HG03565 (cell line): ENCODE results near the gene ASF1B.

Experiments
- ATAC-seq: cut with Tn5 transposase; IDR thresholded peaks from one replicate; pipeline ENCODE4 v1.9.1; 2021; ENCODE audit warnings: mild to moderate bottlenecking, moderate library complexity; ENCODE audit not compliant: unreplicated experiment

Gene ASF1B

DNA sequence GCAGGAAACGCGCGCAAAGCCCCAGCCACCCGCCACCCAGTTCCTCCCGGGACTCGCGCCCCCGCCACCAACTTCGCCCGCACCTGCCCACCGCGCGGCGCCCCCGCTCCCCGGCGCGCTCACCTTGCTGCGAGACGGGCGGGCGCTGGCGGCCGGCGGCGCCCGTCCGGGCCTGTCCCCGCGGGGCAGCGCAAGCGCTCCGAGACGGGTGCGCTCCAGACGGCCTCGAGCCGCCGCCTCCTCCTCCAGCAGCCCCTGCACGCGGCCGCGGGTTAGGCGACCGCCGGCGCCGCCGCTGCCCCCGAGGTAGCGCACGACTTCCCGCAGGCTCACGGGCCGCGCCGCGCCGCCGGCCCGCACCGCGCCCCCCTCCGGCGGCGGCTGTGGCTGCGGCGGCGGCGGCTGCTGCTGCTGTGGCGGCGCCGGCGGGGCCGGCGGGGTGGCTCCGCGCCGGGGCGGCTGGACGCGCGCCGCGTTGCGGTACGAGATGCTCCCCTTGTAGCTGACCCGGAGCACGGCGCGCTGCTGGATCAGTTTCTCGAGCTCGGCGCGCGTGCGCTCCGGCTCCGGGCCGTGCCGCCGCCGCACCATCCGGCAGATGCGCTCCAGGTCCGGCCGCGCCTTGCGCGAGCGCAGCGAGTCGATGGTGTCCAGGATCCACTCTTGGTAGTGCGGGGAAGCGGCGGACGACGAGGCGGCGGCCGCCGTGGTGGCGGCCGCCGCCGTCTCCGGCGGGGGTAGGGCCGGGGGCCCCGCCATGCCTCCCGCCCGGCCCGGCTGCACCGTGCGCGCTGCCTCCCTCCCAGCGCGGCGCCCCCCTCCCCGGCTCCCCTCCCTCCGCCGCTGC is 46.5 kb downstream of the ASF1B start:
- ATAC-seq = no peak

DNA sequence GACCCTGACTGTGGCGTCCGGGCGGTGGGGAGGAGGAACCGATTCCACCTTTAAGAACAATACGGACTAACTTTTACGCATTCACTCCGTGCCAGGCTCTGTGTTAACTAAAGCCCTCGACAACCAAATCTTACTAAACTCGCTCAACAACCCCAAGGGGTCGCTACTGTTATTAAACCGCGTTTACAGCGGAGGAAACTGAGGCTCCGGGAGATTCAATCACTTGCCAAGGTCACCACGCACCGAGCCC is 47.1 kb downstream of the ASF1B start:
- ATAC-seq = no peak

DNA sequence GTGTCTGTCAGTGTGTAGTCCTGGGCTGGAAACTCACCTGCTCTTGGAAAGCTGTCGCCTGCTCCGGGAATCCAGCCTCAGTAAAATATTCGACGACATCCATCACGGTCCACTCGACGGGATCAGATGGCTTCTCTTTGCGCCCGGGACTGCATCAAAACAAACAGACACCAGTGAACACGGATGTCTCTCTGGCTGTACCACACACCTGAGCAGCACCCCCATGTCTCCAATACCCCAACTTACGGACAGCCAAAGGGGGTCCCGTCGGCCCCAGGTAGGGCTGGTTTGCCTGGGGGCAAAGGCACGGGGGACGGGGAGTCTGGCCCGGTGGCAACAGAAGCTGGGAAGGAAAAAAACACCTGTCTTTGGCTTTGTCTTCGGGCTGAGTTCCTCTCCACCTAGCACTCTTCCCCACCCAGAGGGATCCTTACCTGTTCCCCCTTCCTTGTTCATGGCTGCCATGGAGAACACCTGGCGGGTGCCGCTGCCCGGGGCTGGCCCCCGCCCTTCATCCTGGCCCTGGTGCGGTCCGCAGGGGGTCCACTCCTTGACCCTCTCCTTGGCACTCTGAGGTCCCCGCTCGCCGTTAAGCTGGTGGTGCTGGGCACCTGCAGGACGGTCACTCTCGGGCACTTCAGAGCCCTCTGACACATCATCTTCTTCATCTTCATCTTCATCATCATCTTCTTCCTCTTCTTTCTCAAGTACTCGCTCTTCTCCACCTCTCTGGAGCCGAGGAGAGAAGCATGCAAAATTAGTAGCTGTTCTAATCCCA is 47.6 kb downstream of the ASF1B start:
- no peak for ATAC-seq

DNA sequence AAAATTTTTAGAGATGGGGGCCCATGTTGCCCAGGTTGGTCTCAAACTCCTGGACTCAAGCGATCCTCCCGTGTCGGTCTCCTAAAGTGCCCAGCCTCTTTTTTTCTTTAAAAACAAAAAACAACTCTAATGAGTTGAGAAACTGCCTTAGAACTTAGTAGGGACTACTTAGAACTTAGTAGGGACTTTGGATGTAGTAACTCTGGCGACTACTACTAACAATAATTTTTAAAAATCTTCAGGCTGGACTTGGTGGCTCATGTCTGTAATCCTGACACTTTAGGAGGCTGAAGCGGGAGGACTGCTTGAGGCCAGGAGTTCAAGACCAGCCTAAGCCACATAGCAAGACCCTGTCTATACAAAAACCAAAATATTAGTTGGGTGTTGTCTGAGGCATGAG is 50.3 kb downstream of the ASF1B start:
- ATAC-seq = no peak

DNA sequence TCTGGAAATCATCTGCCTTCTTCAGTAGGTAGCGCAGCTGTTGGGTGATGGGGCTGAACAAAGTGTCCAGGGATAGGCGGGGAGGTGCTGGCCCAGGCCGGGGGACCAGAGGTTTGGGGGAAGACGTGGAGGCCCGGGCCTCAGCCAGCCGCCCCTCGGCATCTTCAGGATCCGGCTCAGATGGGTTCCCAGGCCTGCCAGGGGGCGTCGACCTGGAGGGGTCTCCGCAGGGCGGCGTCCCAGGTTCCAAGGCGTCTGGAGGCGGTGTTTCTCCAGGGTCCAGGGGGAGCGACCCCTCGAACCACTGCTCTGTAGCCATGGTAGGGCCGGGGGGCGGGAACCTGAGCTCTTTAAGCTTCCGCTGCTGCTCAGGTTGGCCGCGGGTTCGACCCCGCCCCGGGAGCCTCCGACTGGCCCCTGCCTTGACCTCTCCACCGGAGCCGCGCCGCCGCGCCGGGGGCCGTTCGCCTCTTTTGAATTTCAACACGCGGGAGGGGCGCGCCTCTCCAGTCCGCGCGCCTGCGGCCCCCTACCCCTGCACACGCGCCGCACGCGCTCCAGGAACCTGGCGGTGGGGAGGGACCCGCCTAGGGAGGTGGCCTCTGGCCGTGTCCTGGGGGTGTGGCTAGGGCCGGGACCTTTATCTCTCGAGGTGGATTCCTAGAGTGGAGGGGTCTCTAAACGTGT is 50.9 kb downstream of the ASF1B start, which contains the start of gene C19orf67:
TSS of gene C19orf67 (minus strand) at position 475 of the 687 bp plus-strand sequence. CDS start at position 319, 156 bp downstream.
- no peak for ATAC-seq

DNA sequence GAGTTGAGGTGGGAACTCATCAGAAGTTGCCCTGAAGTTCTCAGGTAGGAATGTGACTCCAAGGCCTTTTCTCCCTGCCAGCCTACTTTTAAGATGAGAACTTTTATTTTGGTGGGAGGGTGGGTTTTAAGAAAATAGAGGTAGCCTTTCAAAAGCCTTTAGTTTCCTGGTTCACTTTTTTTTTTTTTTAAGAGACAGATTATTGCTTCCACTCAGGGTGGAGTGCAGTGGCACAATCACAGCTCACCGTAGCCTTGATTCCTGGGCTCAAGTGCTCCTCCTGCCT is 53.8 kb downstream of the ASF1B start:
- ATAC-seq = no peak

DNA sequence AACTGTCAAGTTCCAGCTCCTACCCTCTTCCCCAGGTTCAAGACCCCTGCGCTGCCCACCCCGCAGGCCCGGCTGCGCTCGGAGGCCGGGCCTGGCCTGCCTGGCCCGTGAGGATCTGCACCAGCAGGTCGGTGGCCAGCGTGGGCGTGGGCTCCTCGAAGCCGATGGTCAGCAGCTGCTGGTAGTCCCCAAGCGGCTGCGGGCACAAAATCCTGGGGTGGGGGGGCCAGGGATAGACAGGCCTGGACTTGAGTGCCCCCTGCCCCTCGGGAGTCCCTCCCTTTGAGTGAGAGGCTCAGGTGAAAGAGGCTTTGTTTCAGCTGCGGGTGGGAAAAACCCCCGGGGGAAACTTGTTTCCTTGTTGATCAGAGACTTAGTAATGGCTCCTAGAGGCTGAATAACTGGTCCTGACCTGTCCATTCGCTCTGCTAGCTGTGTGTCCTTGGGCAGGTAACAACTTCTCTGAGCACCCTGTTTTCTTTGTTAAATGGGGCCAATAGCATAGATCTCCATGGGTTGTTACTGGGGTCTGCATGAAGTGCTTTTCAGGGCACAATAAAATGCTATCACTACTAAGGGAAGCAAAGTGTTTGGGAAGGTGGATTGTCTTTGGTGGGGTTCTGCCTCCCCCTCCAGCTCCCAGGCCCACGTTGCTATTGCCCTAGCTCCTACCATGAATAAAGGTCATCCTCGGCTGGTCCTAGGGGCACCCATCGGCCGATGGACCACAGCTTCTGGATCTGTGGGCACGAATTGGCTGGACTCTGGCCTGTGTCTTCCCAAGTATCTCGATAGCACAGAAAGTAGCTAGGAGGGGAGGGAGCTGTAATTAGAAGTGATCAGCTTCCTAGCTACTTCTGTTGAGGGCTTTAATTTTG is 54.4 kb downstream of the ASF1B start:
- ATAC-seq = no peak

DNA sequence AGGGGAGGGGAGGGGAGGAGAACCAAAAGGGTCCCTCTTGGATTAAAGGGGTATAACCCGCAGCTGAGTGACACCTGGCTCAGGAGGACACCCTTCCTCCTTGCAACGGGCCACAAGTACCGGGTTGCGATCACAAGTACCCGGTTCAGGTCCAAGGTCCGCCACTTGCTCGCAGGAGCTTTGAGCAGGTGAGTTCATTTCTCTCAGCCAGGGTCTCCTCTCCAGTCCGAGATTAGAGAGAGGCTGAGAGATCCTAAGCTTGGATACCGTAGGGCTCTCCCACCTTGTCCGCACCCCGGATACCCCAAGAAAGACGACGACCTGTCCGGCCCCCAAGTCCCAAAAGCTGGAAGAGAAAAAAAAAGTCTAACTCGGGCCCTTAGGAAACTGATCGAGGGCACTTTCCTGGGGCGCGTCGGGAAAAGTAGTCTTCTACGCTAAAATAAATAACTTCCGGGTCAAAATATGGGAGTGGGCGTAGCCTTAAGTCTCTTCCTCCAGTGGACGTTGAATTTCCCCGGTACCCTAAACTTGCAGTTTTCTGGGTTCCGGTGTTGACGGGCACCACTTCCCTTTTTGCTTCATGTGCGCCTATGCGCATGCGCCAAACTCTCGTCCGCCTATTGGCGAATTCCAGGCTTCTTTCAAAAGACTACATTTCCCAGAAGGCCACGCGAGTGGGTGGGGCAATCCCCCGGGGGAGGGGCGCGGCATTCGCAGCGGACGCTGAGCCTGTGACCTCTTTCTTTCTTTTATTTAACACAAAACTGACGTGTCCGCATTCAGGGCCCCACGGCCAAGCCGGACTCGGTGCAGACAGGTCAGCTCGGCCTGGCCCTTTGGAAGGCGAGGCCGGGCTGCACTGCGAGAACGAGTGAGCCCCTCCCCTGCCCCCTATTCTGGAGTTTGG is 55.2 kb downstream of the ASF1B start:
- ATAC-seq = peak; percentile 86

DNA sequence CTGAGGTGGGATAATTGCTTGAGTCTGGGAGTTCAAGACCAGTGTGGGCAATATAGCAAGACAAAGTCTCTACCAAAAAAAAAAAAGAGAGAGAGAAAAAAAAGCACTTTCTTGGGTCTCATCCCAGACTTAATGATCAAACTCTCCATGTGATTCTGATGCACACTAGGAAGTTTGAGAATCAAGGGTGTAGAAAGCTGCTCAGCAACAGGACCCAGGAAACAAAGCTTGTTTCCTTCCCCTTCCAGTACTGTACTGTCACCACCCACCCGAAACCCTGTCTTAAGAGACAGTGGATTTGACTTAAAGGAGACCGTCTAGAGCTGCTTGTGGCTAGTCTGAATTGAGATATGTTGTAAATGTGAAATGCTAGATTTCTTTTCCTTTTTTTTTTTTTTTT is 58.0 kb downstream of the ASF1B start:
- no peak for ATAC-seq

DNA sequence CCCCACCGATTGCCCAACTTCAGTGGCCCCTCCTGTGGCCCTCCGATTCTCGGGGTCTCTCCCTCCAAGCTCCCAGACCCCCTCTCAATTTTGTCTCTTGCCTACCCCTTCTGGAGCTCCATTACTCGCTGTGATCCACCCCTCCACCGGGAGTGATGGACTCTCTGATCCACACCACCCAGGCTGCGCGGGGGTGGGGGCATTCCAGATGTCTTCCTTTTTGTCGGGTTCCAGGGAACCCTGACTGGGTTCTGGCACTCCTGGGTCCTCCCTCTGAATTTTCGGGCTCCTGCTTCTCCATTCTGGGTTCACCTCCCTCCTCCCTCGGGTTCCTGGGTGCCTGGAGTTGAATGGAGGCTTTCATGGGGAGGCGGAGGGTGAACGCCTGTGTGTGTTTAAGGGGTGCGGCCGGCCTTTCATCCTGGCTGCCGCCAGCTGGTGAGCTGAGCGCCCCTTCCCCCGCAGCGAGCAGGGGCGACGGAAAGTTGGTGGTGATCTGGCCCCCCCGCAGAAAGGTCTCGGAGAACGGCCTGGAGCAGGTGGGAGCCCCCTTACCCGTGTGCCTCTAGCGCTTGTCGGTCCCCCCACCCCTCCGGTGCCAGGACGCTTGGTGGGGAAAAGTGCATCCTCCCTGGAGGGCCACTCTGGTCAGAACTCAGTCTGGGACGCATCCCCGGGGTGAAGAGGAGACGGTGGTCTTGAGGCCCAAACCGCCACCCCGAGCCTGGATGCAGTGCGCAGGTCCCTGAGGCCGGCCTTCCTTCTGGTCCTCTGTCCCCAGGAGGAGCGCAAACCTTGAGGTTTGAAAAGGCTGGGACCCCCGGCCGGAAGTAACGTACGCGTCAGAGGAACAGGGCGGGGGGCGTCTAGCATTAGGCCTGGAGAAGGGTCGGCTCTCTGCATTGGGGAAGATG is 62.2 kb downstream of the ASF1B start:
- ATAC-seq = no peak

DNA sequence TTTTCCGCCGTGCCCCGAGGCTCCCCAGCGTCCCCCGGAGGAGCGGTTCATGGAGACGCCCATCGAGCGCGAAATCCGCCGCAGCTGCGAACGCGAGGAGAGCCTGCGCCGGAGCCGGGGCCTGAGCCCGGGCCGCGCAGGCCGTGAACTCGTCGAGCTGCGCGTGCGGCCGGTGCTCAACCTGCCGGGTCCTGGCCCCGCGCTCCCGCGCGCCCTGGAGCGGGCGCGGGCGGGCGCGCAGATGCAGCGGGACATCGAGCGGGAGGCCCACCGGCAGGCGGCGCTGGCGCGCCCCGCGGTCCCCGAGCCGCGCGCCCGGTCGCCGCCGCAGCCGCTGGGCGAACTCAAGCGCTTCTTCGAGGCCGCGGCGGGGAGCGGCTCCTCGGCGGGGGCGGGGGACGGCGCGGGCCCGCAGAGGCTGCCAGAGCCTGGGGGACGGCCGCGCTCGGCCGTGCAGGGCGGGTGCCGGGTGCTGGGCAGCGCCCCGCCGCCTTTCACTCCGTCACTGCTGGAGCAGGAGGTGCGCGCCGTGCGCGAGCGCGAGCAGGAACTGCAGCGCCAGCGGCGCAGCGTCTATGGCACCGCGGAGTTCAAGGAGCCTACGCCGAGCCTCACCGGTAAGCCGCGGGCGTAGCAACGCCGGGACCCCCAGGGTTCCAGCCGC is 63.0 kb downstream of the ASF1B start:
- ATAC-seq = peak; percentile 50

DNA sequence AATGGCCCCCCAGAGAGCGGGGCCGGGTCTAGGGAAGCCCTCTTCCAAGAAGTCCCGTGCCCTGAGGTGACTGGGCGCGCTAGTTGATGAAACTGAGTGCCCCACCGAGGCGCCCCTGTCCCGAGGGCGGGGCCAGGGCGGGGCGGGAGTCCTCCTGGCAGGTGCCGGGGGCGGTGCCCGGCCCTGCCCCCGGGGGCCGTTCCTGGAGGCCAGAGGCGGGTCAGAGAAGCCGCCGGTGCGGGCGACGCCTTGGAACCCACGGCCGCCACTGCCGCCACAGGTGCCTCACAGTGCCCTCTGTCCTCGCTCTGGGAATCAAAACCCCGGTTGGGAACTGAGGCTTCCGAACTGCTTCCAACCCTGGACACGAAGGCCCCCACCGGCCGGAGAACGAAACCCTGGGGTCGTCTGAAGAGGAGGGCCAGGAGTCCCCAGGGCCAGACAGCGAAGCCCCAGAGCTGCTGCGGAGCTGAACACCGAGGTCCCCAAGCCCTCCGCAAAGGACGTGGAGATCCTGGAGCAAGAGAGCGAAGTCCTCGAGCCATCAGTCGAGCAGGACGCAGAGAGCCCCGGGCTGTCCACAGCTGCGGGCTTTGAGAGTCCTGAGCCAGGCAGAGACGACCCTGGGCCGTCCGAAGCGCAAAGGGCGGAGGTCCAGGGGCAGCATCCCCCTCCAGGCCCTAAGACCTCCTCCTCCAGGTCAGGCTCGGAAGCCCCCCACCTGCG is 63.7 kb downstream of the ASF1B start, which contains the start of gene MISP3:
TSS of gene MISP3 (plus strand) at position 252 of the 726 bp plus-strand sequence. CDS start 524 bp downstream, outside the sequence.
- no peak for ATAC-seq

DNA sequence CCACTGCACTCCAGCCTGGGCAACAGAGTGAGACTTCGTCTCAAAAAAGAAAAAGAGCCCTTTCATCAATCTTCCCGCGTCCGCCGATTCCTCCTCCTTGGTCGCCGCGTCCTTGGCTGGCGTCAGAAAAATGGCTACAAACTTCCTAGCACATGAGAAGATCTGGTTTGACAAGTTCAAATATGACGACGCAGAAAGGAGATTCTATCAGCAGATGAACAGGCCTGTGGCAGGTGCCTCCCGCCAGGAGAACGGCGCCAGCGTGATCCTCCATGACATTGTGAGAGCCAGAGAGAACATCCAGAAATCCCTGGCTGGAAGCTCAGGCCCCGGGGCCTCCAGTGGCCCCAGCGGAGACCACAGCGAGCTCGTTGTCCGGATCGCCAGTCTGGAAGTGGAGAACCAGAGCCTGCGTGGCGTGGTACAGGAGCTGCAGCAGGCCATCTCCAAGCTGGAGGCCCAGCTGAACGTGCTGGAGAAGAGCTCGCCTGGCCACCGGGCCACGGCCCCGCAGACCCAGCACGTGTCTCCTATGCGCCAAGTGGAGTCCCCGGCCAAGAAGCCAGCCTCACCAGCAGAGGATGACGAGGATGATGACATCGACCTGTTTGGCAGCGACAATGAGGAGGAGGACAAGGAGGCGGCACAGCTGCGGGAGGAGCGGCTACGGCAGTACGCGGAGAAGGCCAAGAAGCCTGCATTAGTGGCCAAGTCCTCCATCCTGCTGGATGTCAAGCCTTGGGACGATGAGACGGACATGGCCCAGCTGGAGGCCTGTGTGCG is 65.9 kb downstream of the ASF1B start:
- no peak for ATAC-seq
